Astrocyte (in vitro differentiated cells and primary cell): ENCODE measurements around the gene TCEANC2. TPM values are rescaled to one million over a fixed set of nuclear protein-coding genes. Genes with fewer than 3 reads are reported as not detected.

Source experiments
- DNase-seq: peaks from one replicate; pipeline ENCODE4 v3.0.0-alpha.2; 2010; ENCODE audit warnings: low read depth
- FAIRE-seq: peaks from 2 replicates; lab custom pipeline; 2011; peaks lifted over from hg19 to GRCh38; lab: Jason Lieb, UNC
- H2AFZ ChIP-seq: 2 replicates; pipeline ENCODE4 v1.6.0; 2012; ENCODE audit warnings: low read depth, low read length, inconsistent platforms
- H3K27ac ChIP-seq: 2 replicates; pipeline ENCODE4 v1.5.1; 2011; ENCODE audit warnings: low read depth, low read length, inconsistent platforms
- H3K27me3 ChIP-seq: 2 replicates; pipeline ENCODE4 v1.6.0; 2011; ENCODE audit warnings: low read length, inconsistent platforms; ENCODE audit not compliant: insufficient read depth
- H3K36me3 ChIP-seq: 2 replicates; pipeline ENCODE4 v1.5.1; 2011; ENCODE audit warnings: low read length, inconsistent platforms; ENCODE audit not compliant: insufficient read depth
- H3K4me1 ChIP-seq: 2 replicates; pipeline ENCODE4 v1.5.1; 2011; ENCODE audit warnings: low read length, inconsistent platforms; ENCODE audit not compliant: insufficient read depth
- H3K4me2 ChIP-seq: 2 replicates; pipeline ENCODE4 v1.6.0; 2012; ENCODE audit warnings: low read length, inconsistent platforms
- H3K4me3 ChIP-seq: 2 replicates; pipeline ENCODE4 v1.5.1; 2011; ENCODE audit warnings: low read depth, mild to moderate bottlenecking, low read length, inconsistent platforms; ENCODE audit not compliant: insufficient read depth
- H3K79me2 ChIP-seq: 2 replicates; pipeline ENCODE4 v1.6.0; 2012; ENCODE audit warnings: mild to moderate bottlenecking, low read length, inconsistent platforms; ENCODE audit not compliant: insufficient read depth
- H3K9ac ChIP-seq: 2 replicates; pipeline ENCODE4 v1.6.0; 2012; ENCODE audit warnings: mild to moderate bottlenecking, low read length, inconsistent platforms
- H3K9me3 ChIP-seq: 2 replicates; pipeline ENCODE4 v1.5.1; 2012; ENCODE audit warnings: low read depth, mild to moderate bottlenecking, low read length, inconsistent platforms; ENCODE audit not compliant: insufficient read depth
- H4K20me1 ChIP-seq: 2 replicates; pipeline ENCODE4 v1.6.0; 2012; ENCODE audit warnings: low read length, inconsistent platforms; ENCODE audit not compliant: insufficient read depth
- H3K27ac Mint-ChIP-seq: one replicate; pipeline ENCODE4 v1.8.0; 2021; ENCODE audit warnings: mild to moderate bottlenecking, mixed read lengths; ENCODE audit not compliant: unreplicated experiment
- H3K27me3 Mint-ChIP-seq: one replicate; pipeline ENCODE4 v1.8.0; 2021; ENCODE audit warnings: low read depth, mixed read lengths; ENCODE audit not compliant: unreplicated experiment
- H3K36me3 Mint-ChIP-seq: one replicate; pipeline ENCODE4 v1.8.0; 2021; ENCODE audit warnings: low read depth, mixed read lengths; ENCODE audit not compliant: unreplicated experiment
- H3K4me1 Mint-ChIP-seq: one replicate; pipeline ENCODE4 v1.8.0; 2021; ENCODE audit warnings: low read depth, mixed read lengths; ENCODE audit not compliant: unreplicated experiment
- H3K4me3 Mint-ChIP-seq: one replicate; pipeline ENCODE4 v1.8.0; 2021; ENCODE audit warnings: mild to moderate bottlenecking, moderate library complexity, mixed read lengths; ENCODE audit not compliant: unreplicated experiment
- H3K9me3 Mint-ChIP-seq: one replicate; pipeline ENCODE4 v1.8.0; 2021; ENCODE audit warnings: mild to moderate bottlenecking, mixed read lengths; ENCODE audit not compliant: unreplicated experiment
- EZH2 ChIP-seq: IDR thresholded peaks from 2 replicates; pipeline ENCODE4 v1.6.1; 2012; ENCODE audit warnings: mild to moderate bottlenecking, low read length, inconsistent platforms; ENCODE audit not compliant: insufficient read depth
- total RNA-seq: library from RNA; stranded (reverse); gene quantifications from 2 replicates; pipeline ENCODE4 v1.2.1, GENCODE V29; 2021
- TF ChIP-seq, protein P1 (sequence below): IDR thresholded peaks from 2 replicates; pipeline ENCODE4 v1.5.1; 2011; ENCODE audit warnings: low read depth, mild to moderate bottlenecking, inconsistent platforms, low read length, moderate library complexity; ENCODE audit not compliant: insufficient read depth

The TCEANC2 gene
- total RNA-seq, 1 donor from 2014 or later, result 4.6 TPM

- Histone ChIP-seq H3K9me3 (no peaks in the 10 kb centered on the region), H3K27me3 (peaks cover 14% of the 10 kb centered on the region), H3K27ac (no peak overlapping the region), H3K4me3 (no peak overlapping the region), H4K20me1 (no peaks in the 10 kb centered on the region), H3K9ac (no peak overlapping the region), H3K36me3 (no peaks in the 10 kb centered on the region), H2AFZ (no peak overlapping the region), H3K4me2 (no peak overlapping the region), H3K79me2 (no peaks in the 10 kb centered on the region), H3K4me1 (no peaks in the 10 kb centered on the region)
- H3K27ac Mint-ChIP-seq, result no peak overlapping the region
- H3K4me3 Mint-ChIP-seq, result no peak overlapping the region
- TF ChIP-seq, protein P1, sequence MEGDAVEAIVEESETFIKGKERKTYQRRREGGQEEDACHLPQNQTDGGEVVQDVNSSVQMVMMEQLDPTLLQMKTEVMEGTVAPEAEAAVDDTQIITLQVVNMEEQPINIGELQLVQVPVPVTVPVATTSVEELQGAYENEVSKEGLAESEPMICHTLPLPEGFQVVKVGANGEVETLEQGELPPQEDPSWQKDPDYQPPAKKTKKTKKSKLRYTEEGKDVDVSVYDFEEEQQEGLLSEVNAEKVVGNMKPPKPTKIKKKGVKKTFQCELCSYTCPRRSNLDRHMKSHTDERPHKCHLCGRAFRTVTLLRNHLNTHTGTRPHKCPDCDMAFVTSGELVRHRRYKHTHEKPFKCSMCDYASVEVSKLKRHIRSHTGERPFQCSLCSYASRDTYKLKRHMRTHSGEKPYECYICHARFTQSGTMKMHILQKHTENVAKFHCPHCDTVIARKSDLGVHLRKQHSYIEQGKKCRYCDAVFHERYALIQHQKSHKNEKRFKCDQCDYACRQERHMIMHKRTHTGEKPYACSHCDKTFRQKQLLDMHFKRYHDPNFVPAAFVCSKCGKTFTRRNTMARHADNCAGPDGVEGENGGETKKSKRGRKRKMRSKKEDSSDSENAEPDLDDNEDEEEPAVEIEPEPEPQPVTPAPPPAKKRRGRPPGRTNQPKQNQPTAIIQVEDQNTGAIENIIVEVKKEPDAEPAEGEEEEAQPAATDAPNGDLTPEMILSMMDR, result no peak
- TF ChIP-seq EZH2, result no peak
- no peaks in the 10 kb centered on the region for H3K36me3 Mint-ChIP-seq
- FAIRE-seq (no peak), DNase-seq (no peak)
- no peaks in the 10 kb centered on the region for H3K9me3 Mint-ChIP-seq
- H3K27me3 Mint-ChIP-seq, result peaks cover 63% of the 10 kb centered on the region
- H3K4me1 Mint-ChIP-seq, result no peaks in the 10 kb centered on the region
Measured at GRCh38 chr1:54009406-54009805, 44.0 kb upstream of the TCEANC2 start.

DNA sequence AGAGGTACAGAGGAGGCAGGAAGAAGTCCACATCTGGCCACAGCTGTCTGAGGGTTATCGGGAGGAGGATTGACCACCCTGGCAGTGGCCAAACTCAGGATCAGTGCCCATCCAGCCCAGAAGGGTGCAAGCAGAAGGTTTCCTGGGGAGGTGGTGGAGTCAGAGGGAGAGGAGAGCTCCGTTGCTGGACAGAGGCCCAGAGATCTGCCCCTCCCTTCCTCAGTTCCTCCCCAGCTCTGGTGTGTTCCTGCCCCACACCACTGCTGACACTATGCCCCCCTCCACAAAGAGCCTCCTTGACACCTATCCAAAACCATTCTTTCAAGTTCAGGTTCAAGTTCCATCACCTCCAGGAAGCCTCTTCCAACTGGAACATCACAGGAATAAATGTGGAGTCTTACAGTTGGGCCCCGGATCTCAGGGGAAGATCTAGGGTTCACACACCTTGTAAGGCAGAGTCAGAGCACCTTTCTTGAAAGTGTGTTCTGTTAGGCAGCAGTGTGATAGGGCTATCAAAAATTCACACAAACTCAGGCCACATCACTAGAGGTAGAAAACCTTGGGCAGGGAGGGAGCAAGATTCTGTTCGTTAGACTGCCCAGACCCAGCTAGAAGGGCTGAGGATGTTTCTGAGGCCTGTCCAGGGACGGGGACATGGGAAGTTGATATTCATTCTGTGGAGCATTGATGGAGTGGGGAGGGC is 42.8 kb upstream of the TCEANC2 start:
- no peaks in the 10 kb centered on the region for H3K36me3 ChIP-seq
- Mint-ChIP-seq H3K27me3 (peaks cover 60% of the 10 kb centered on the region), H3K27ac (no peak overlapping the region), H3K4me3 (no peak overlapping the region), H3K36me3 (no peaks in the 10 kb centered on the region), H3K9me3 (no peaks in the 10 kb centered on the region), H3K4me1 (no peaks in the 10 kb centered on the region)
- no peak overlapping the region for H3K4me2 ChIP-seq
- TF ChIP-seq, protein P1, result no peak
- TF ChIP-seq EZH2, result no peak
- H3K4me3 ChIP-seq, result no peak overlapping the region
- no peak overlapping the region for H3K27ac ChIP-seq
- no peaks in the 10 kb centered on the region for H3K9me3 ChIP-seq
- no peak for DNase-seq
- no peaks in the 10 kb centered on the region for H3K4me1 ChIP-seq
- no peak overlapping the region for H2AFZ ChIP-seq
- peaks cover 14% of the 10 kb centered on the region for H3K27me3 ChIP-seq
- no peak for FAIRE-seq
- H3K79me2 ChIP-seq, result no peaks in the 10 kb centered on the region
- H3K9ac ChIP-seq, result no peak overlapping the region
- no peaks in the 10 kb centered on the region for H4K20me1 ChIP-seq

GRCh38 chr1:54011316-54012007 is 41.9 kb upstream of the TCEANC2 start:
- no peaks in the 10 kb centered on the region for H3K36me3 Mint-ChIP-seq
- H3K4me3 ChIP-seq, result no peak overlapping the region
- peaks cover 14% of the 10 kb centered on the region for H3K27me3 ChIP-seq
- peaks cover 60% of the 10 kb centered on the region for H3K27me3 Mint-ChIP-seq
- no peak for TF ChIP-seq EZH2
- TF ChIP-seq, protein P1, result no peak
- no peak for FAIRE-seq
- H2AFZ ChIP-seq, result no peak overlapping the region
- H3K79me2 ChIP-seq, result no peaks in the 10 kb centered on the region
- H3K4me2 ChIP-seq, result no peak overlapping the region
- no peak overlapping the region for H3K27ac ChIP-seq
- no peak for DNase-seq
- no peaks in the 10 kb centered on the region for H3K9me3 Mint-ChIP-seq
- H3K36me3 ChIP-seq, result no peaks in the 10 kb centered on the region
- no peak overlapping the region for H3K4me3 Mint-ChIP-seq
- H3K4me1 ChIP-seq, result no peaks in the 10 kb centered on the region
- no peaks in the 10 kb centered on the region for H3K9me3 ChIP-seq
- H4K20me1 ChIP-seq, result no peaks in the 10 kb centered on the region
- H3K27ac Mint-ChIP-seq, result peak overlapping the region; percentile 26
- no peak overlapping the region for H3K9ac ChIP-seq
- H3K4me1 Mint-ChIP-seq, result no peaks in the 10 kb centered on the region
